ENCODE measurements around the gene OR2T35.

OR2T35 gene

DNA sequence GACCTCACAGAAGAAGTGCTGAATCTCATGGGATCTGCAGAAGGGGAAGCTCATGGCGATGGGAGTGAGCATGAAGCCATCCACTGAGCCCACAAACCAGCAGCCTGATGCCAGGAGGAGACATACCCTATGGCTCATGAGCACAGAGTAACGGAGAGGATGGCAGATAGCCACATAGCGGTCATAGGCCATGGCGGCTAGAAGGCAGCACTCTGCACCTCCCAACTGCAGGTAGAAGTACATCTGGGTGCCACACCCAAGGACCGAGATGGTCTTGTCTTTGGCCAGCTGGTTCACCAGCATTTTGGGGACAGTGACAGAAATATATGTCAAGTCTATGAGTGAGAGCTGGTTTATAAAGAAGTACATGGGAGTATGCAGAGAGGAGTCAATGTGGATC is 51.9 kb downstream of the OR2T35 start:
- POLR2A ChIA-PET, result no interaction called here

DNA sequence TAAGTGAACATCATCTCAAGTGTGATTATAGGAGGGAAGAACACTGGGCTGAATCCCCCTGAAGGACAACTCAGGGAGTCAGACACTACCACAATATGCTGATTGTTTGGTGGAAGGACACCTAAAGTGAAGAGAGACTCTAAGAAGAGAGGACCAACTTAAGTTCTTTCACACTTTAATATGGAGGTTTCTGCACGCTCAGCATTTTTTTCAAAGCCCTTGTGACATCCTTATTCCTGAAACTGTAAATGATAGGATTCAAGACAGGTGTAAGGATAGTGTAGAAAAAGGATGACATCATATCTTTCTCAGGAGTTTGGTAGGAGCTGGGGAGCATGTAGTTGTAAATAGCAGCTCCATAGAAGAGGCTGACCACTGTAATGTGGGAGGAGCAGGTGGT is 52.4 kb downstream of the OR2T35 start:
- ChIA-PET CTCF (no interaction called here), POLR2A (no interaction called here)
- DNase-seq (ENCODE audit: extremely low spot score), result no peak
- TF ChIP-seq, protein P1, sequence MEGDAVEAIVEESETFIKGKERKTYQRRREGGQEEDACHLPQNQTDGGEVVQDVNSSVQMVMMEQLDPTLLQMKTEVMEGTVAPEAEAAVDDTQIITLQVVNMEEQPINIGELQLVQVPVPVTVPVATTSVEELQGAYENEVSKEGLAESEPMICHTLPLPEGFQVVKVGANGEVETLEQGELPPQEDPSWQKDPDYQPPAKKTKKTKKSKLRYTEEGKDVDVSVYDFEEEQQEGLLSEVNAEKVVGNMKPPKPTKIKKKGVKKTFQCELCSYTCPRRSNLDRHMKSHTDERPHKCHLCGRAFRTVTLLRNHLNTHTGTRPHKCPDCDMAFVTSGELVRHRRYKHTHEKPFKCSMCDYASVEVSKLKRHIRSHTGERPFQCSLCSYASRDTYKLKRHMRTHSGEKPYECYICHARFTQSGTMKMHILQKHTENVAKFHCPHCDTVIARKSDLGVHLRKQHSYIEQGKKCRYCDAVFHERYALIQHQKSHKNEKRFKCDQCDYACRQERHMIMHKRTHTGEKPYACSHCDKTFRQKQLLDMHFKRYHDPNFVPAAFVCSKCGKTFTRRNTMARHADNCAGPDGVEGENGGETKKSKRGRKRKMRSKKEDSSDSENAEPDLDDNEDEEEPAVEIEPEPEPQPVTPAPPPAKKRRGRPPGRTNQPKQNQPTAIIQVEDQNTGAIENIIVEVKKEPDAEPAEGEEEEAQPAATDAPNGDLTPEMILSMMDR (IDR thresholded peaks at IDR 0.05; ENCODE audit: control extremely low read depth, extremely low read depth, low read depth, missing control alignments), result no peak

More for the DNA sequence above, 51.9 kb downstream of the OR2T35 start:
- CTCF ChIA-PET, result no interaction called here
- TF ChIP-seq, protein P1 (IDR thresholded peaks at IDR 0.05; ENCODE audit: control extremely low read depth, extremely low read depth, low read depth, missing control alignments), result no peak
- no peak for DNase-seq (ENCODE audit: extremely low spot score)

DNA sequence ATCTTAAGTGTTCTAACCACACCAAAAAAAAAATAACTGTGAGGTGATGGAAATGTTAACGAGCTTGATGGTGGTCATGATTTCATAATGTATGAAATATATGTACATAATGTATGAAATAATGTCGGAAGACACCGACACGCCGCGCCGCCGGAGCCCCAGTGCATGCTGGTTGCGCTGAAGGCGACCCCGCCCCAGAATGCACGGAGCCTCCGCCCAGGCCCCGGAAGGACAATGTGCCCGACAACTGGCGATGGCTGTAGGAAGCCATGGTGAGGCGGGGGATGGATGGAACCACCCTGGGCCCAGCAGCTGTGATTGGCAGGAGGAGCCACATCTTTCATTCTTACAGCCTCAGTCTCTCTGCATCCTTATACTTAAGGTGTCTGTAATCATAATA is 55.0 kb downstream of the OR2T35 start:
- TF ChIP-seq, protein P1 (IDR thresholded peaks at IDR 0.05; ENCODE audit: control extremely low read depth, extremely low read depth, low read depth, missing control alignments), result no peak
- POLR2A ChIA-PET, result no interaction called here
- DNase-seq (ENCODE audit: extremely low spot score), result no peak
- CTCF ChIA-PET, result interaction anchor here (1.5 kb wide), 1 partner anchor 14 kb away, joined by 4 read pairs; no protein-coding TSS in a partner anchor

DNA sequence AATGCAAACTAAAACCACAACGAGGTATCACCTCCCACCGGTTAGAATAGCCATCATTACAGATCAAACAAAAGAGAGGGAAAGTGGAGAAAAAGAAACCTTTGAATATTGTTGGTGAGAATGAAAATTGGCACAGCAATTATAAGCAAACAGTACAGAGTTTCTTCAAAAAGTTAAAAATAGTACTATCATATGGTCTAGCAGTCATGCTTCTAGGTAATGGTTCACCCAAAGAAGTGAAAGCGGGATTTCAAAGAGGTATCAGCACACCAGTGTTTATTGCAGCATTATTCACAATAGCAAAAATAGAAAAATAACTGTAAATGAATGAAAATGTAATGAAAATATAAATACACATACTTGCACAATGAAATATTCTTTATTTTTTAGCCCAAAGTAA is 55.7 kb downstream of the OR2T35 start:
- ChIA-PET POLR2A (no interaction called here), CTCF (interaction anchor here (1.5 kb wide), 1 partner anchor 15 kb away, joined by 4 read pairs; no protein-coding TSS in a partner anchor)
- no peak for DNase-seq (ENCODE audit: extremely low spot score)
- TF ChIP-seq, protein P1 (IDR thresholded peaks at IDR 0.05; ENCODE audit: control extremely low read depth, extremely low read depth, low read depth, missing control alignments), result no peak

Data from GM10248 (cell line).